Measurements from ENCODE around the gene RNF125. TPM values are rescaled to one million over a fixed set of nuclear protein-coding genes. Genes with fewer than 3 reads are reported as not detected.

The RNF125 gene
- total and polyA plus RNA-seq, 10 of the 15 experiments (the other 5 are each of a cell fraction or from before 2014, with no cell fraction given): 0.79 to 3.9 (median 2.9) TPM

GRCh38 chr18:32091325-32091723 is 72.7 kb downstream of the RNF125 start:
- Histone ChIP-seq H3K9me3 (replicated peaks; ENCODE audit: control insufficient read depth, insufficient read depth, low read length) (no peaks in the 10 kb centered on the region), H3K27me3 (replicated peaks in 1 of 2; ENCODE audit: control insufficient read depth in 2 of 2, insufficient read depth in 2 of 2, low read length in 1 of 2) (no peaks in the 10 kb centered on the region), H4K20me1 (ENCODE audit: control insufficient read depth, insufficient read depth) (no peaks in the 10 kb centered on the region), H3K36me3 (ENCODE audit: control insufficient read depth in 2 of 2, insufficient read depth in 2 of 2, low read length in 1 of 2) (peaks cover 0 to 6% of the 10 kb centered on the region in 2 experiments; a peak in 1 of 4 replicates), H3K27ac (ENCODE audit: control insufficient read depth, insufficient read depth) (peak overlapping the region; percentile 97), H3K9ac (ENCODE audit: control insufficient read depth, insufficient read depth, low read length) (peak overlapping the region; percentile 91), H3K79me2 (ENCODE audit: control insufficient read depth, insufficient read depth, low read length) (peaks cover 38% of the 10 kb centered on the region), H3K4me3 (peak overlapping the region; percentile 67), H2AFZ (ENCODE audit: control insufficient read depth, low read depth, low read length) (peak overlapping the region; percentile 90), H3K4me2 (ENCODE audit: control insufficient read depth, insufficient read depth) (peak overlapping the region; percentile 76), H3K4me1 (ENCODE audit: control insufficient read depth, insufficient read depth, low read length) (no peaks in the 10 kb centered on the region; the same call in 1 of the 2 replicates)
- intact Hi-C loops (cut with micrococcal nuclease; ENCODE audit: unreplicated experiment): no loop called here
- WGBS (ENCODE audit: insufficient coverage, insufficient replicate concordance, low lambda C conversion rate, missing lambda C conversion rate): 35% methylated on average over 7 of the region's 7 CpGs
- ChIA-PET CTCF (interaction anchor here (0.9 kb wide), 1 partner anchor 149 kb away, joined by 4 read pairs; no protein-coding TSS in a partner anchor), POLR2A (interaction anchor here (0.6 to 1.1 kb wide), 4 partner anchors 14 to 148 kb away, joined by 3 to 4 read pairs (median 4); partner anchors contain the start of gene TRAPPC8), SMC1A (ENCODE audit: uncharacterized antibody, unreplicated experiment) (no interaction called here), RAD21 (ENCODE audit: unreplicated experiment) (interaction anchor here (1.0 kb wide), 1 partner anchor 17 kb away, joined by 3 read pairs; no protein-coding TSS in a partner anchor)
- in situ Hi-C loops (cut with MboI): no loop called here
- BruUV-seq (replicated peaks): no TSS peak
- ATAC-seq (no peak), FAIRE-seq (no peak), DNase-seq (ENCODE audit: low read depth, low spot score) (no peak)
- no peak for TF ChIP-seq CEBPZ (IDR thresholded peaks at IDR 0.05; ENCODE audit: low read depth, low read length)
- no peak for TF ChIP-seq CBX3 (IDR thresholded peaks at IDR 0.05; ENCODE audit: borderline replicate concordance, low read depth)
- TF ChIP-seq FOXK2 (IDR thresholded peaks at IDR 0.05): no peak
- no peak for TF ChIP-seq SMC3 (IDR thresholded peaks at IDR 0.05; ENCODE audit: borderline replicate concordance, low read length)
- TF ChIP-seq ZBTB40 (IDR thresholded peaks at IDR 0.05; ENCODE audit: borderline replicate concordance): peak; percentile 47; the same call in 1 of the 2 replicates
- TF ChIP-seq NR2F1 (conservative IDR thresholded peaks at IDR 0.05): no peak
- TF ChIP-seq ZNF384 (IDR thresholded peaks at IDR 0.05; ENCODE audit: borderline replicate concordance, low read depth, low read length): no peak
- TF ChIP-seq MLLT1 (IDR thresholded peaks at IDR 0.05): peak; percentile 80; the same call in 1 of the 2 replicates
- no peak for TF ChIP-seq SMARCA5 (IDR thresholded peaks at IDR 0.05)
- no peak for TF ChIP-seq MEF2A (IDR thresholded peaks at IDR 0.05; ENCODE audit: insufficient read depth, low read depth, low read length)
- peak; percentile 21; the same call in 1 of the 2 replicates for TF ChIP-seq MTA2 (IDR thresholded peaks at IDR 0.05; ENCODE audit: low read depth)
- TF ChIP-seq RELA (IDR thresholded peaks at IDR 0.05; ENCODE audit: borderline replicate concordance, partially characterized antibody): no peak
- TF ChIP-seq TCF3 (IDR thresholded peaks at IDR 0.05; ENCODE audit: borderline replicate concordance, insufficient read depth, low read depth, low read length): no peak
- no peak for TF ChIP-seq SREBF1 (IDR thresholded peaks at IDR 0.05; ENCODE audit: low read length)
- TF ChIP-seq TARDBP (IDR thresholded peaks at IDR 0.05; ENCODE audit: borderline replicate concordance): no peak
- peak; percentile 20; the same call in 1 of the 2 replicates for TF ChIP-seq RAD51 (IDR thresholded peaks at IDR 0.05)
- no peak for TF ChIP-seq CHD2 (IDR thresholded peaks at IDR 0.05; ENCODE audit: borderline replicate concordance, low read depth, low read length)

Measured in GM12878 (cell line).